ENCODE measurements around the gene RIT2. TPM values are rescaled to one million over a fixed set of nuclear protein-coding genes. Genes with fewer than 3 reads are reported as not detected.

The RIT2 gene
- 0.57 TPM in 1 of 3 replicates, not detected in the others for total RNA-seq

- Mint-ChIP-seq H3K9me3 (no peaks in the 10 kb centered on the region), H3K4me1 (no peaks in the 10 kb centered on the region), H3K36me3 (no peaks in the 10 kb centered on the region), H3K27ac (no peak within 1 kb of the TSS), H3K27me3 (ENCODE audit: low read depth) (no peaks in the 10 kb centered on the region), H3K4me3 (no peak within 1 kb of the TSS)
- no peak for DNase-seq (ENCODE audit: low spot score in 2 of 2, unreplicated experiment in 2 of 2)
- no peak for TF ChIP-seq CTCF (IDR thresholded peaks at IDR 0.05; ENCODE audit: unreplicated experiment)
These were observed at the start of gene RIT2 for GRCh38 chr18:43115076-43115921. TSS of gene RIT2 (minus strand) at chr18:43115685.

- no peak for DNase-seq (ENCODE audit: low spot score in 2 of 2, unreplicated experiment in 2 of 2)
- TF ChIP-seq CTCF (IDR thresholded peaks at IDR 0.05; ENCODE audit: unreplicated experiment) = no peak
- Mint-ChIP-seq H3K9me3 (peaks cover 24% of the 10 kb centered on the region), H3K4me1 (peaks cover 8% of the 10 kb centered on the region), H3K36me3 (peaks cover 13% of the 10 kb centered on the region), H3K4me3 (no peak overlapping the region), H3K27ac (no peak overlapping the region), H3K27me3 (ENCODE audit: low read depth) (no peaks in the 10 kb centered on the region)
These were observed 46.0 kb upstream of the RIT2 start for GRCh38 chr18:43161528-43161927.

GRCh38 chr18:43160509-43160908, 45.0 kb upstream of the RIT2 start:
- no peak for TF ChIP-seq CTCF (IDR thresholded peaks at IDR 0.05; ENCODE audit: unreplicated experiment)
- no peak for DNase-seq (ENCODE audit: low spot score in 2 of 2, unreplicated experiment in 2 of 2)
- H3K9me3 Mint-ChIP-seq = peaks cover 14% of the 10 kb centered on the region
- H3K27ac Mint-ChIP-seq = no peak overlapping the region
- no peak overlapping the region for H3K4me3 Mint-ChIP-seq
- H3K36me3 Mint-ChIP-seq = peaks cover 8% of the 10 kb centered on the region
- peaks cover 10% of the 10 kb centered on the region for H3K4me1 Mint-ChIP-seq
- no peaks in the 10 kb centered on the region for H3K27me3 Mint-ChIP-seq (ENCODE audit: low read depth)

GRCh38 chr18:43159926-43160325, 44.4 kb upstream of the RIT2 start:
- Mint-ChIP-seq H3K27me3 (ENCODE audit: low read depth) (no peaks in the 10 kb centered on the region), H3K4me1 (peaks cover 10% of the 10 kb centered on the region), H3K27ac (no peak overlapping the region), H3K36me3 (peaks cover 7% of the 10 kb centered on the region), H3K9me3 (peaks cover 9% of the 10 kb centered on the region), H3K4me3 (no peak overlapping the region)
- no peak for TF ChIP-seq CTCF (IDR thresholded peaks at IDR 0.05; ENCODE audit: unreplicated experiment)
- no peak for DNase-seq (ENCODE audit: low spot score in 2 of 2, unreplicated experiment in 2 of 2)

- Mint-ChIP-seq H3K27me3 (ENCODE audit: low read depth) (no peaks in the 10 kb centered on the region), H3K27ac (no peak overlapping the region), H3K9me3 (peaks cover 6% of the 10 kb centered on the region), H3K4me1 (peaks cover 10% of the 10 kb centered on the region), H3K4me3 (no peak overlapping the region), H3K36me3 (peaks cover 6% of the 10 kb centered on the region)
- no peak for DNase-seq (ENCODE audit: low spot score in 2 of 2, unreplicated experiment in 2 of 2)
- no peak for TF ChIP-seq CTCF (IDR thresholded peaks at IDR 0.05; ENCODE audit: unreplicated experiment)
These were observed 43.7 kb upstream of the RIT2 start for GRCh38 chr18:43159086-43159770.

Data from mesothelial cell of epicardium (in vitro differentiated cells).